Adipose tissue (tissue), 3 donors: ENCODE measurements around the gene FGD5. TPM values are rescaled to one million over a fixed set of nuclear protein-coding genes. Genes with fewer than 3 reads are reported as not detected.
"Not testable (repeated sequence)": the region's sequence is repeated elsewhere in the genome, so short reads cannot be mapped to it uniquely, and the experiment has no call there.

Experiments
- H3K27ac ChIP-seq: one replicate; pipeline ENCODE4 v1.5.1; 2013; ENCODE audit warnings: low read depth, low read length
- WGBS, 3 donors: extraction: QIAGEN DNeasy Blood & Tissue Kit; methylation state at CpG; one replicate each; pipeline ENCODE4 v1.1.7; 2013; 5-methylcytosine and 5-hydroxymethylcytosine counted together
- polyA plus RNA-seq, 3 donors: library from polyadenylated mRNA; stranded (reverse); fragments of 200-250 nt; gene quantifications; one replicate each; pipeline ENCODE4 v1.2.3, GENCODE V29; 2013
- donor health status: healthy with polysubstance abuse.
- donor health status: Bipolar disorder and iron deficiency.
- donor health status: healthy.

Gene FGD5
- polyA plus RNA-seq, 3 donors: 3.4 to 19.5 (median 16.7) TPM

GRCh38 chr3:14801668-14802380 is 16.9 kb upstream of the FGD5 start:
- 65 to 77% (median 73%) methylated on average over 10 of the region's 10 CpGs for WGBS, 3 donors
- H3K27ac ChIP-seq: no peak overlapping the region

- no peak overlapping the region for H3K27ac ChIP-seq
- WGBS, 3 donors: 73 to 84% (median 78%) methylated on average over 7 of the region's 7 CpGs
Measured at GRCh38 chr3:14802381-14802731, 16.4 kb upstream of the FGD5 start.

- 55 to 61% (median 57%) methylated on average over 13 of the region's 13 CpGs for WGBS, 3 donors
Measured at GRCh38 chr3:14803101-14803980, 15.4 kb upstream of the FGD5 start.

GRCh38 chr3:14803981-14804834 is 14.6 kb upstream of the FGD5 start:
- H3K27ac ChIP-seq: peak overlapping the region; percentile 10

More at GRCh38 chr3:14803101-14803980, 15.4 kb upstream of the FGD5 start:
- no peak overlapping the region for H3K27ac ChIP-seq

GRCh38 chr3:14804835-14805780 is 13.7 kb upstream of the FGD5 start:
- WGBS, 3 donors: 63 to 69% (median 68%) methylated on average over 7 of the region's 7 CpGs
- H3K27ac ChIP-seq: no peak overlapping the region

More at GRCh38 chr3:14803981-14804834, 14.6 kb upstream of the FGD5 start:
- 45 to 70% (median 59%) methylated on average over 12 of the region's 12 CpGs for whole genome bisulfite sequencing, 3 donors

GRCh38 chr3:14805961-14806537 is 12.7 kb upstream of the FGD5 start:
- 61 to 65% (median 63%) methylated on average over 4 of the region's 4 CpGs for WGBS, 3 donors
- H3K27ac ChIP-seq: no peak overlapping the region

- H3K27ac ChIP-seq: no peak overlapping the region
Measured at GRCh38 chr3:14806641-14807263, 12.0 kb upstream of the FGD5 start.

GRCh38 chr3:14808025-14808424 is 10.7 kb upstream of the FGD5 start:
- no peak overlapping the region for H3K27ac ChIP-seq

More at GRCh38 chr3:14806641-14807263, 12.0 kb upstream of the FGD5 start:
- 57 to 65% (median 60%) methylated on average over 8 of the region's 8 CpGs for WGBS, 3 donors

- WGBS, 3 donors: 71 to 90% (median 90%) methylated on average over 5 of the region's 5 CpGs
- no peak overlapping the region for H3K27ac ChIP-seq
Measured at GRCh38 chr3:14808502-14809266, 10.1 kb upstream of the FGD5 start.

GRCh38 chr3:14809611-14810010 is 9.2 kb upstream of the FGD5 start:
- 38 to 81% (median 80%) methylated on average over 7 to 9 of the region's 9 CpGs for WGBS, 3 donors
- H3K27ac ChIP-seq: not testable (repeated sequence)

GRCh38 chr3:14810070-14810791 is 8.5 kb upstream of the FGD5 start:
- 4 to 8% (median 5%) methylated on average over 53 to 69 of the region's 85 CpGs for WGBS, 3 donors
- no peak overlapping the region for H3K27ac ChIP-seq

GRCh38 chr3:14810801-14811661 is 7.7 kb upstream of the FGD5 start:
- H3K27ac ChIP-seq: peak overlapping the region; percentile 22
- 1 to 2% (median 1%) methylated on average over 78 of the region's 78 CpGs for WGBS, 3 donors

- H3K27ac ChIP-seq: no peak overlapping the region
- WGBS, 3 donors: 16 to 40% (median 19%) methylated on average over 7 of the region's 7 CpGs
Measured at GRCh38 chr3:14811684-14812083, 7.1 kb upstream of the FGD5 start.

GRCh38 chr3:14812196-14812790 is 6.5 kb upstream of the FGD5 start:
- H3K27ac ChIP-seq: no peak overlapping the region
- WGBS, 3 donors: 34 to 52% (median 41%) methylated on average over 9 of the region's 9 CpGs
